Calu3 (cell line): Measurements from ENCODE around the gene S100A12. TPM values are rescaled to one million over a fixed set of nuclear protein-coding genes. Genes with fewer than 3 reads are reported as not detected.

Source experiments
- BruUV-seq: library from RNA; stranded (reverse); fragments of 400-500 nt; replicated peaks from 2 replicates; lab custom pipeline; 2021; lab: Mats Ljungman, UMichigan
- CTCF ChIA-PET: fragments of 300-600 bp; sonication (Branson Sonifier 250); formaldehyde crosslinking; loops from one replicate; lab custom pipeline; 2022; ENCODE audit warnings: antibody characterized with exemption; lab: Charles Lee
- DNase-seq: peaks from one replicate; pipeline ENCODE4 v3.0.0; 2022
- H3K27ac Mint-ChIP-seq: one replicate; pipeline ENCODE4 v1.8.0; 2022; ENCODE audit warnings: mixed read lengths; ENCODE audit not compliant: unreplicated experiment
- H3K27me3 Mint-ChIP-seq: one replicate; pipeline ENCODE4 v1.8.0; 2022; ENCODE audit warnings: mixed read lengths; ENCODE audit not compliant: unreplicated experiment
- H3K36me3 Mint-ChIP-seq: one replicate; pipeline ENCODE4 v1.8.0; 2022; ENCODE audit warnings: mild to moderate bottlenecking, moderate library complexity, mixed read lengths; ENCODE audit not compliant: insufficient read depth, unreplicated experiment
- H3K4me1 Mint-ChIP-seq: one replicate; pipeline ENCODE4 v1.8.0; 2022; ENCODE audit warnings: mild to moderate bottlenecking, low read depth, mixed read lengths; ENCODE audit not compliant: unreplicated experiment
- H3K4me3 Mint-ChIP-seq: one replicate; pipeline ENCODE4 v1.8.0; 2022; ENCODE audit warnings: mild to moderate bottlenecking, low read depth, moderate library complexity, mixed read lengths; ENCODE audit not compliant: unreplicated experiment
- H3K9me3 Mint-ChIP-seq: one replicate; pipeline ENCODE4 v1.8.0; 2022; ENCODE audit warnings: low read depth, mixed read lengths; ENCODE audit not compliant: unreplicated experiment
- intact Hi-C: fragments of 100-400 bp; cut with micrococcal nuclease; formaldehyde crosslinking; loops from one replicate; pipeline ENCODE4 v1.10.0; 2022; ENCODE audit not compliant: unreplicated experiment
- total RNA-seq: library from RNA; stranded (reverse); gene quantifications from 2 replicates; pipeline ENCODE4 v1.2.3, GENCODE V29; 2022
- TF ChIP-seq, protein P1 (sequence below): fragments of 200-600 bp; IDR thresholded peaks from one replicate; pipeline ENCODE4 v1.8.0; 2022; ENCODE audit warnings: antibody characterized with exemption; ENCODE audit not compliant: unreplicated experiment

The S100A12 gene
- total RNA-seq, 1 experiment from 2014 or later: not detected

DNA sequence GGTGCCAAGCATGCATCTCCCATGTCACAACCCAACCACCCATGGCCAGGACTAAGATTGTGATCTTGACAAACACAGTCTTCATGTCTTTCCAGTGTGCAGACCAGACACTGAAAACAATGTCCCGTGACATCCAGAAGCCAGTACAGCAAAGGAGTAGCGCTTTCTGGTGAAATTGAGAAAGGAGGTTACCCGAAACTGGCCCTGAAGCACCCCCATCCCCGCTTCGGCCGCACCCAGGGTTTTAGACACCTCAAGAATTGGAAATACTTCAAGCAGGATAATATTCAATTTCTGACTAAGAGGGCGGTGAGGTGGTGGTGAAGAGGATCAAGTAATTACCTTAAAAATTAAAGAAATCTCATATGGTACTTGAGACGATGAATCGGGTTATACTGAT, 26.0 kb upstream of the S100A12 start:
- no peak for DNase-seq
- intact Hi-C loops: no loop called here
- Mint-ChIP-seq H3K9me3 (no peaks in the 10 kb centered on the region), H3K4me3 (no peak overlapping the region), H3K27ac (no peak overlapping the region), H3K36me3 (no peaks in the 10 kb centered on the region), H3K27me3 (peaks cover 99% of the 10 kb centered on the region), H3K4me1 (no peaks in the 10 kb centered on the region)
- CTCF ChIA-PET: no interaction called here
- TF ChIP-seq, protein P1, sequence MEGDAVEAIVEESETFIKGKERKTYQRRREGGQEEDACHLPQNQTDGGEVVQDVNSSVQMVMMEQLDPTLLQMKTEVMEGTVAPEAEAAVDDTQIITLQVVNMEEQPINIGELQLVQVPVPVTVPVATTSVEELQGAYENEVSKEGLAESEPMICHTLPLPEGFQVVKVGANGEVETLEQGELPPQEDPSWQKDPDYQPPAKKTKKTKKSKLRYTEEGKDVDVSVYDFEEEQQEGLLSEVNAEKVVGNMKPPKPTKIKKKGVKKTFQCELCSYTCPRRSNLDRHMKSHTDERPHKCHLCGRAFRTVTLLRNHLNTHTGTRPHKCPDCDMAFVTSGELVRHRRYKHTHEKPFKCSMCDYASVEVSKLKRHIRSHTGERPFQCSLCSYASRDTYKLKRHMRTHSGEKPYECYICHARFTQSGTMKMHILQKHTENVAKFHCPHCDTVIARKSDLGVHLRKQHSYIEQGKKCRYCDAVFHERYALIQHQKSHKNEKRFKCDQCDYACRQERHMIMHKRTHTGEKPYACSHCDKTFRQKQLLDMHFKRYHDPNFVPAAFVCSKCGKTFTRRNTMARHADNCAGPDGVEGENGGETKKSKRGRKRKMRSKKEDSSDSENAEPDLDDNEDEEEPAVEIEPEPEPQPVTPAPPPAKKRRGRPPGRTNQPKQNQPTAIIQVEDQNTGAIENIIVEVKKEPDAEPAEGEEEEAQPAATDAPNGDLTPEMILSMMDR: no peak
- no TSS peak for BruUV-seq

DNA sequence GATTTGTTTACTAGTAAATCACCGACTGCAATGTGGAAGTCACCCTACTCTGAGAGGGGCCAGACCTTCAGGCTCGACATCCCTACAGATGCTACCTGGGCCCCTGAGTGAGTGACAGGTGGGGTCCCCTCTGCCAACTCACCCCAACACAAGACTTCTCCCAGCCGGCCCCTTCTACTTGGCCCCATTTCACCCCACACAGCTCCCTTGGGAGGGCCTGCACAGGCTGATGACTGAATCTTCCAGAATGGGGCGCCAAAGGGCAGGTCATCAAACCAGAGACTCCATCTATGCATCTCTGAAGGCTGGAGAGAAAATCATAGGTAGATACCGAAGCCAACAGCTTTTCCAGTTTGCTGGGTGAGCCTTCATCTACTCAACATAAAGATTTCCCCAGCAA, 24.8 kb upstream of the S100A12 start:
- Mint-ChIP-seq H3K27me3 (peaks cover 99% of the 10 kb centered on the region), H3K9me3 (no peaks in the 10 kb centered on the region), H3K36me3 (no peaks in the 10 kb centered on the region), H3K27ac (no peak overlapping the region), H3K4me1 (no peaks in the 10 kb centered on the region), H3K4me3 (no peak overlapping the region)
- intact Hi-C loops: no loop called here
- CTCF ChIA-PET: no interaction called here
- TF ChIP-seq, protein P1: no peak
- no peak for DNase-seq
- no TSS peak for BruUV-seq

DNA sequence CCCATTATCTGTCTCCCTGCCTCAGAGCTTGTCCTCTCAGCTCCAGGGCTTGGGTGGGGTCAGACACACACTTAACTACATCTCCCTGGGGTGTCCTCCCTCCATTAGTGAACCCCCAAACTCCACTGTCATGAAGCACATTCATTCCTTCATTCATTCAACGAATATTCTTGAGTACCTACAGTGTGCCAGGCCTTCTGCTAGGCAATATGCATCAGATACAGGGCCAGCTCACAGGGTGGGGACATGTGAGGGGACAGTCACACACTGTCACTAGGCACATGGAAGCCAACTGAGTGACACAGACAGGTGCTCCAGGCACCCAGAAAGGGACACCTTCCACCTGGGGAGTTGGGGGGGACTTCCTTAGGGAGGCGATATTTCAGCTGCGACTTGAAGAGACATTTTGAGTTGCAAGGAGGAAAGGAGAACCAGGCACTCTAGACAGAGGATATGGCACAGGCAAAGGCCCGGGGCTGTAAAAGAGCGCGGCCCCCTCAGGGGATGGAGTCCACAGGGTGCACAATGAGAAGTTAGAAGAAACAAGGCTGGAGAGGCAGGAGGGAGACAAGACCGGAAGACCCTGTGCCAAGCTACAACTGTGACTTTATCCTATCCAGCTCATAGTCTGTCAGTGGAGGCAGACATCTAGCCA, 24.1 kb upstream of the S100A12 start:
- Mint-ChIP-seq H3K36me3 (no peaks in the 10 kb centered on the region), H3K4me3 (no peak overlapping the region), H3K9me3 (no peaks in the 10 kb centered on the region), H3K27ac (no peak overlapping the region), H3K4me1 (no peaks in the 10 kb centered on the region), H3K27me3 (peaks cover 100% of the 10 kb centered on the region)
- TF ChIP-seq, protein P1: no peak
- no TSS peak for BruUV-seq
- intact Hi-C loops: no loop called here
- CTCF ChIA-PET: no interaction called here
- DNase-seq: no peak

DNA sequence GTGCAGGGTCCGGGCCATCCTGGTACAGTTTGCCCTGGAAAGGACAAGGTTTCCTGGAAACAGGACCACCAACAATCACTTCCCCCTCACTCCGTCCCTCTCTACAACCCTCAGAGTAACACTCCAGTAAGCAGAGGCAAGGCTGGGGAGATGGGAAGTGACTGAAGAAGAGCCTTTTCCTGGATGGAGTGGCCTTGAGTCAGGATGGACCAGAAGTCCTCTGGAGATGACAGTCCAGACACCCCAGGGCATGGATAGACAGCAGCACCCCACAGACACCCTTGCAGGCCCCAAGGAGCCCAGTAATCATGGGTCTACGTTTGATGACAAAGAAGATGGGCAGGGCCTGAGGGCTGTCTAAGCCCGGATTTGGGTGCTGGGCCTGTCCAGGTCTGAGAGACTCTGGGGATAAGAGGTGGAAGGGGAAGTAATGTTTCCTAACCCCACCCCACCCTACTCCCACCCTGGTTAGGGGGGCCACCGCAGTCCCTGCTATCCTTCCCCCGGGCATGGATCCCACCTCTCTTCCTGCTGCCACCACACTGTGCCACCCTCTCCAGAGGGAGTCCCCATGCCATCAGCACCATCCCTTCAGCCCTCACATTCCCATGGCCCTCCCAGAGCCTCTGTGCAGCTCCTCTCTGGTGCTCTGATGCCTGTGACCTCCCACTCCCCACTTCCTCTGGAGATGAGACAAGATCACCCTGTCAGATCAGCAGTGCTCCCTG, 22.7 kb upstream of the S100A12 start:
- Mint-ChIP-seq H3K36me3 (no peaks in the 10 kb centered on the region), H3K4me1 (no peaks in the 10 kb centered on the region), H3K27me3 (peaks cover 100% of the 10 kb centered on the region), H3K9me3 (no peaks in the 10 kb centered on the region), H3K4me3 (no peak overlapping the region), H3K27ac (no peak overlapping the region)
- intact Hi-C loops: no loop called here
- TF ChIP-seq, protein P1: no peak
- no peak for DNase-seq
- no TSS peak for BruUV-seq
- CTCF ChIA-PET: no interaction called here
